ENCODE data around the gene TNFSF12.
A peak's percentile ranks its signal among the peaks of the same experiment; 100 is the strongest.

TNFSF12 gene

GRCh38 chr17:7549401-7550055, 670 bp downstream of the TNFSF12 start:
- DNase-seq, result no peak

- no peak for DNase-seq
These were observed 1.5 kb downstream of the TNFSF12 start for GRCh38 chr17:7550344-7550743.

GRCh38 chr17:7551396-7551795, 2.5 kb downstream of the TNFSF12 start:
- DNase-seq, result no peak

GRCh38 chr17:7552621-7553051, 3.8 kb downstream of the TNFSF12 start:
- no peak for DNase-seq

GRCh38 chr17:7553356-7553755, 4.5 kb downstream of the TNFSF12 start:
- no peak for DNase-seq

- DNase-seq, result no peak
These were observed 6.6 kb downstream of the TNFSF12 start for GRCh38 chr17:7555320-7555948.

- no peak for DNase-seq
These were observed 7.8 kb downstream of the TNFSF12 start for GRCh38 chr17:7556627-7557026.

GRCh38 chr17:7557147-7557764, 8.4 kb downstream of the TNFSF12 start:
- DNase-seq, result no peak

GRCh38 chr17:7557775-7558543, 9.1 kb downstream of the TNFSF12 start:
- peak; percentile 64 for DNase-seq

GRCh38 chr17:7558544-7559319, 9.9 kb downstream of the TNFSF12 start, which contains the start of gene TNFSF13:
Gene TNFSF13 (plus strand): TSS chr17:7558750. CDS start chr17:7559040, 290 bp downstream.
- DNase-seq, result no peak

GRCh38 chr17:7559320-7560171, 10.7 kb downstream of the TNFSF12 start:
- no peak for DNase-seq

GRCh38 chr17:7560172-7561027, 11.5 kb downstream of the TNFSF12 start:
- DNase-seq, result no peak

GRCh38 chr17:7561028-7561575, 12.2 kb downstream of the TNFSF12 start:
- DNase-seq, result peak; percentile 50

GRCh38 chr17:7561589-7562207, 12.8 kb downstream of the TNFSF12 start, which contains the start of gene SENP3:
Gene SENP3 (plus strand): TSS chr17:7561919. CDS start chr17:7563077, 1,158 bp downstream.
- peak; percentile 57 for DNase-seq

- DNase-seq, result no peak
These were observed 13.3 kb downstream of the TNFSF12 start for GRCh38 chr17:7562208-7562605.

GRCh38 chr17:7563115-7563869, 14.4 kb downstream of the TNFSF12 start:
- DNase-seq, result no peak

- no peak for DNase-seq
These were observed 20.7 kb downstream of the TNFSF12 start for GRCh38 chr17:7569571-7569970.

- no peak for DNase-seq
These were observed 21.5 kb downstream of the TNFSF12 start for GRCh38 chr17:7570351-7570750.

GRCh38 chr17:7572338-7572587, 23.4 kb downstream of the TNFSF12 start:
- DNase-seq, result no peak
